SK-N-SH treated with all-trans-retinoic acid at 6 μM for 48 hours (cell line): Measurements from ENCODE around the gene CTCFL.

Experiments used
- ATAC-seq: fragments of 200-7000 bp; cut with Tn5 transposase; 3 replicates; pipeline ENCODE4 v1.9.1; 2020; ENCODE audit warnings: mild to moderate bottlenecking, moderate library complexity
- ARNTL ChIP-seq: fragments of 450-650 bp; formaldehyde crosslinking; IDR thresholded peaks from 2 replicates; pipeline ENCODE4 v1.5.0; 2020; ENCODE audit warnings: low read depth, mild to moderate bottlenecking, moderate library complexity, borderline replicate concordance
- BACH2 ChIP-seq: fragments of 250-450 bp; sonication (Bioruptor Pico); IDR thresholded peaks from 2 replicates; pipeline ENCODE4 v1.9.0; 2021; ENCODE audit warnings: mild to moderate bottlenecking, borderline replicate concordance
- CSDC2 ChIP-seq: fragments of 250-450 bp; sonication (Bioruptor Pico); IDR thresholded peaks from 2 replicates; pipeline ENCODE4 v1.5.0; 2020; ENCODE audit warnings: mild to moderate bottlenecking, moderate library complexity
- ESRRG ChIP-seq: fragments of 250-450 bp; sonication (Bioruptor Pico); IDR thresholded peaks from 2 replicates; pipeline ENCODE4 v1.6.1; 2021; ENCODE audit warnings: mild to moderate bottlenecking
- GLIS3 ChIP-seq: fragments of 250-450 bp; sonication (Bioruptor Pico); IDR thresholded peaks from 2 replicates; pipeline ENCODE4 v1.5.0; 2020; ENCODE audit warnings: mild to moderate bottlenecking, moderate library complexity
- ISL1 ChIP-seq: fragments of 250-450 bp; sonication (Bioruptor Pico); IDR thresholded peaks from 2 replicates; pipeline ENCODE4 v2.1.2; 2022; ENCODE audit warnings: mild to moderate bottlenecking, moderate library complexity
- OSR1 ChIP-seq: fragments of 250-450 bp; sonication (Bioruptor Pico); IDR thresholded peaks from 2 replicates; pipeline ENCODE4 v1.8.0; 2022; ENCODE audit warnings: moderate library complexity, mild to moderate bottlenecking, inconsistent platforms
- PPARA ChIP-seq: fragments of 250-450 bp; sonication (Bioruptor Pico); IDR thresholded peaks from 2 replicates; pipeline ENCODE4 v1.5.0; 2020; ENCODE audit warnings: mild to moderate bottlenecking, borderline replicate concordance
- SNAI2 ChIP-seq: fragments of 250-450 bp; sonication (Bioruptor Pico); IDR thresholded peaks from 2 replicates; pipeline ENCODE4 v1.5.0; 2020; ENCODE audit warnings: mild to moderate bottlenecking, moderate library complexity
- TCF4 ChIP-seq: fragments of 250-450 bp; sonication (Bioruptor Pico); IDR thresholded peaks from 2 replicates; pipeline ENCODE4 v1.8.0; 2021; ENCODE audit warnings: mild to moderate bottlenecking, moderate library complexity, borderline replicate concordance
- TOX ChIP-seq: fragments of 250-450 bp; sonication (Bioruptor Pico); IDR thresholded peaks from 2 replicates; pipeline ENCODE4 v1.8.0; 2021; ENCODE audit warnings: mild to moderate bottlenecking, moderate library complexity, borderline replicate concordance
- ZC3H10 ChIP-seq: fragments of 250-450 bp; sonication (Bioruptor Pico); IDR thresholded peaks from 2 replicates; pipeline ENCODE4 v1.5.1; 2021; ENCODE audit warnings: mild to moderate bottlenecking, moderate library complexity
- ZFP3 ChIP-seq: fragments of 250-450 bp; sonication (Bioruptor Pico); IDR thresholded peaks from 2 replicates; pipeline ENCODE4 v1.5.0; 2020; ENCODE audit warnings: mild to moderate bottlenecking, moderate library complexity
- ZNF565 ChIP-seq: fragments of 450-650 bp; formaldehyde crosslinking; conservative IDR thresholded peaks from 2 replicates; pipeline ENCODE4 v1.5.0; 2020; ENCODE audit warnings: low read depth, mild to moderate bottlenecking, moderate library complexity
- ZNF8 ChIP-seq: fragments of 450-650 bp; formaldehyde crosslinking; IDR thresholded peaks from 2 replicates; pipeline ENCODE4 v1.5.0; 2020; ENCODE audit warnings: mild to moderate bottlenecking, moderate library complexity
- TF ChIP-seq, protein P1 (sequence below): fragments of 250-450 bp; sonication (Bioruptor Pico); IDR thresholded peaks from 2 replicates; pipeline ENCODE4 v1.8.0; 2020; ENCODE audit warnings: mild to moderate bottlenecking, moderate library complexity, borderline replicate concordance
- TF ChIP-seq, protein P2 (sequence below): fragments of 250-450 bp; sonication (Bioruptor Pico); IDR thresholded peaks from 2 replicates; pipeline ENCODE4 v1.5.1; 2021; ENCODE audit warnings: mild to moderate bottlenecking, moderate library complexity
- TF ChIP-seq, protein P3 (sequence below): fragments of 250-450 bp; sonication (Bioruptor Pico); IDR thresholded peaks from 2 replicates; pipeline ENCODE4 v1.8.0; 2021; ENCODE audit warnings: low read depth, mild to moderate bottlenecking, moderate library complexity, borderline replicate concordance
- TF ChIP-seq, protein P4 (sequence below): fragments of 250-450 bp; sonication (Bioruptor Pico); IDR thresholded peaks from 2 replicates; pipeline ENCODE4 v1.5.0; 2020; ENCODE audit warnings: mild to moderate bottlenecking, moderate library complexity
- TF ChIP-seq, protein P5 (sequence below): fragments of 250-450 bp; sonication (Bioruptor Pico); IDR thresholded peaks from 2 replicates; pipeline ENCODE4 v1.5.1; 2020; ENCODE audit warnings: low read depth, mild to moderate bottlenecking, moderate library complexity

Gene CTCFL, protein sequence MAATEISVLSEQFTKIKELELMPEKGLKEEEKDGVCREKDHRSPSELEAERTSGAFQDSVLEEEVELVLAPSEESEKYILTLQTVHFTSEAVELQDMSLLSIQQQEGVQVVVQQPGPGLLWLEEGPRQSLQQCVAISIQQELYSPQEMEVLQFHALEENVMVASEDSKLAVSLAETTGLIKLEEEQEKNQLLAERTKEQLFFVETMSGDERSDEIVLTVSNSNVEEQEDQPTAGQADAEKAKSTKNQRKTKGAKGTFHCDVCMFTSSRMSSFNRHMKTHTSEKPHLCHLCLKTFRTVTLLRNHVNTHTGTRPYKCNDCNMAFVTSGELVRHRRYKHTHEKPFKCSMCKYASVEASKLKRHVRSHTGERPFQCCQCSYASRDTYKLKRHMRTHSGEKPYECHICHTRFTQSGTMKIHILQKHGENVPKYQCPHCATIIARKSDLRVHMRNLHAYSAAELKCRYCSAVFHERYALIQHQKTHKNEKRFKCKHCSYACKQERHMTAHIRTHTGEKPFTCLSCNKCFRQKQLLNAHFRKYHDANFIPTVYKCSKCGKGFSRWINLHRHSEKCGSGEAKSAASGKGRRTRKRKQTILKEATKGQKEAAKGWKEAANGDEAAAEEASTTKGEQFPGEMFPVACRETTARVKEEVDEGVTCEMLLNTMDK

DNA sequence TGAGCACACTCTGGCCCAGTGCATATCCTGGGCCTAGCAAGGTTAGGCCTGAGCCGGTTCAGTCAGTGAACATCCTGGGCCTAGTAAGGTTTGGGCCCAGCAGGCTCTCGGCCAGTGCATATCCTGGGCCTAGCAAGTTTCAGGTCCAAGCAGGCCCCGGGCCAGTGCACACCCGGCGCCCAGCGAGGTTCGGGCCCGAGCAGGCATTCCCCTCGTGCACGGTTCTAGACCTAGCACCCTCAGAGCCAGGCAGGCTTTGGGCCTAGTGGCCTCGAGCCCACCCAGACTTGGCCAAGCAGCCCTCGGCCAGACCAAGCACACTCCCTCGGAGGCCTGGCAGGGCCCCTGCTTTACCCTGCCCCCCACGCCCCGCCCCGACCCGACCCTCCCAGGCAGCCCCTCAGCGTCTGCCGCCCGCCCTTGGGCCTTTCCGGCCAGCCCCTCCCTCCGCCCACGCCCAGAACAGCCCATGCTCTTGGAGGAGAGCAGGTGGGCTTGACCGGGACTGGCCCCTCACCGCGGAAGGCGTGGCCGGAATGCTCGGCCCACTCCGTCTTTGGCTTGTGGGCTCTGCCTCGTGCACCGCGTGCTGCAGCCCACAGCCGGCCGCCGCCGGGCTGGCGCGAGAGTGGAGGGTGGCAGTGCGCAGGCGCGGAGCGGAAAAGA, at the start of gene CTCFL:
Gene CTCFL, minus strand, starts transcription at position 630 of the 666 bp plus-strand sequence. CDS start 935 bp downstream, outside the sequence.
- no peak for ATAC-seq

DNA sequence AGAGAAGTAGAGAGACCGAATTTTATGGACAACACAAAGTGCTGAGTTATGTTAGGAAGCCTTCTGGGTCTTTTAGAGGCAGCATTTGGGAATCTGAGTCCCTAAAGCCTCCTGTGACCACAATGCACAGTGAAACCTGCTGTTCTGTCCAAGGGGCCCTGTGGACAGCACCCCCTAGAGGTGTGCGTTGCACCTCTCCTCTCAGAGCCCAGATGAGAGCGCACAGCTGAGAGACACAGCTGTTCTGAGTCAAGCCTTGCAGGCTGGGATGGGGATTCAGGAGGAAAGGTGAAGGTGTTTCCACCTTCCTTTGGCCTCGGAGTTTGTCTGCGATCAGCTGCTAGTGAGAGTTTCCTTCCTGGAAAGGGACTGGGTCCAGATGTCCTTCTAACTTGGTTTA, 49.0 kb upstream of the CTCFL start:
- no peak for ATAC-seq
- no peak for TF ChIP-seq BACH2 (CRISPR knock-in tag)
- no peak for TF ChIP-seq TCF4 (CRISPR knock-in tag)
- no peak for TF ChIP-seq ESRRG (CRISPR knock-in tag)
- TF ChIP-seq PPARA (CRISPR knock-in tag), result no peak
- TF ChIP-seq, protein P1, sequence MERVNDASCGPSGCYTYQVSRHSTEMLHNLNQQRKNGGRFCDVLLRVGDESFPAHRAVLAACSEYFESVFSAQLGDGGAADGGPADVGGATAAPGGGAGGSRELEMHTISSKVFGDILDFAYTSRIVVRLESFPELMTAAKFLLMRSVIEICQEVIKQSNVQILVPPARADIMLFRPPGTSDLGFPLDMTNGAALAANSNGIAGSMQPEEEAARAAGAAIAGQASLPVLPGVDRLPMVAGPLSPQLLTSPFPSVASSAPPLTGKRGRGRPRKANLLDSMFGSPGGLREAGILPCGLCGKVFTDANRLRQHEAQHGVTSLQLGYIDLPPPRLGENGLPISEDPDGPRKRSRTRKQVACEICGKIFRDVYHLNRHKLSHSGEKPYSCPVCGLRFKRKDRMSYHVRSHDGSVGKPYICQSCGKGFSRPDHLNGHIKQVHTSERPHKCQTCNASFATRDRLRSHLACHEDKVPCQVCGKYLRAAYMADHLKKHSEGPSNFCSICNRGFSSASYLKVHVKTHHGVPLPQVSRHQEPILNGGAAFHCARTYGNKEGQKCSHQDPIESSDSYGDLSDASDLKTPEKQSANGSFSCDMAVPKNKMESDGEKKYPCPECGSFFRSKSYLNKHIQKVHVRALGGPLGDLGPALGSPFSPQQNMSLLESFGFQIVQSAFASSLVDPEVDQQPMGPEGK (CRISPR knock-in tag), result no peak
- no peak for TF ChIP-seq ISL1 (CRISPR knock-in tag)
- no peak for TF ChIP-seq CSDC2 (CRISPR knock-in tag)
- TF ChIP-seq, protein P2, sequence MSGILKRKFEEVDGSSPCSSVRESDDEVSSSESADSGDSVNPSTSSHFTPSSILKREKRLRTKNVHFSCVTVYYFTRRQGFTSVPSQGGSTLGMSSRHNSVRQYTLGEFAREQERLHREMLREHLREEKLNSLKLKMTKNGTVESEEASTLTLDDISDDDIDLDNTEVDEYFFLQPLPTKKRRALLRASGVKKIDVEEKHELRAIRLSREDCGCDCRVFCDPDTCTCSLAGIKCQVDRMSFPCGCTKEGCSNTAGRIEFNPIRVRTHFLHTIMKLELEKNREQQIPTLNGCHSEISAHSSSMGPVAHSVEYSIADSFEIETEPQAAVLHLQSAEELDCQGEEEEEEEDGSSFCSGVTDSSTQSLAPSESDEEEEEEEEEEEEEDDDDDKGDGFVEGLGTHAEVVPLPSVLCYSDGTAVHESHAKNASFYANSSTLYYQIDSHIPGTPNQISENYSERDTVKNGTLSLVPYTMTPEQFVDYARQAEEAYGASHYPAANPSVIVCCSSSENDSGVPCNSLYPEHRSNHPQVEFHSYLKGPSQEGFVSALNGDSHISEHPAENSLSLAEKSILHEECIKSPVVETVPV (CRISPR knock-in tag), result no peak
- TF ChIP-seq, protein P3, sequence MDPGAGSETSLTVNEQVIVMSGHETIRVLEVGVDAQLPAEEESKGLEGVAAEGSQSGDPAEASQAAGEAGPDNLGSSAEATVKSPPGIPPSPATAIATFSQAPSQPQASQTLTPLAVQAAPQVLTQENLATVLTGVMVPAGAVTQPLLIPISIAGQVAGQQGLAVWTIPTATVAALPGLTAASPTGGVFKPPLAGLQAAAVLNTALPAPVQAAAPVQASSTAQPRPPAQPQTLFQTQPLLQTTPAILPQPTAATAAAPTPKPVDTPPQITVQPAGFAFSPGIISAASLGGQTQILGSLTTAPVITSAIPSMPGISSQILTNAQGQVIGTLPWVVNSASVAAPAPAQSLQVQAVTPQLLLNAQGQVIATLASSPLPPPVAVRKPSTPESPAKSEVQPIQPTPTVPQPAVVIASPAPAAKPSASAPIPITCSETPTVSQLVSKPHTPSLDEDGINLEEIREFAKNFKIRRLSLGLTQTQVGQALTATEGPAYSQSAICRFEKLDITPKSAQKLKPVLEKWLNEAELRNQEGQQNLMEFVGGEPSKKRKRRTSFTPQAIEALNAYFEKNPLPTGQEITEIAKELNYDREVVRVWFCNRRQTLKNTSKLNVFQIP (CRISPR knock-in tag), result no peak
- no peak for TF ChIP-seq ZNF565
- no peak for TF ChIP-seq OSR1 (CRISPR knock-in tag)
- no peak for TF ChIP-seq ZFP3 (CRISPR knock-in tag)
- TF ChIP-seq ZC3H10 (CRISPR knock-in tag), result no peak
- no peak for TF ChIP-seq TOX
- TF ChIP-seq ARNTL (CRISPR knock-in tag), result no peak
- TF ChIP-seq ZNF8 (CRISPR knock-in tag), result no peak

More for the DNA sequence above, at the start of gene CTCFL:
- TF ChIP-seq SNAI2 (CRISPR knock-in tag) (no peak), GLIS3 (CRISPR knock-in tag) (no peak), ARNTL (CRISPR knock-in tag) (no peak), BACH2 (CRISPR knock-in tag) (no peak), ZNF565 (no peak), ISL1 (CRISPR knock-in tag) (no peak), TOX (no peak)
- TF ChIP-seq, protein P4, sequence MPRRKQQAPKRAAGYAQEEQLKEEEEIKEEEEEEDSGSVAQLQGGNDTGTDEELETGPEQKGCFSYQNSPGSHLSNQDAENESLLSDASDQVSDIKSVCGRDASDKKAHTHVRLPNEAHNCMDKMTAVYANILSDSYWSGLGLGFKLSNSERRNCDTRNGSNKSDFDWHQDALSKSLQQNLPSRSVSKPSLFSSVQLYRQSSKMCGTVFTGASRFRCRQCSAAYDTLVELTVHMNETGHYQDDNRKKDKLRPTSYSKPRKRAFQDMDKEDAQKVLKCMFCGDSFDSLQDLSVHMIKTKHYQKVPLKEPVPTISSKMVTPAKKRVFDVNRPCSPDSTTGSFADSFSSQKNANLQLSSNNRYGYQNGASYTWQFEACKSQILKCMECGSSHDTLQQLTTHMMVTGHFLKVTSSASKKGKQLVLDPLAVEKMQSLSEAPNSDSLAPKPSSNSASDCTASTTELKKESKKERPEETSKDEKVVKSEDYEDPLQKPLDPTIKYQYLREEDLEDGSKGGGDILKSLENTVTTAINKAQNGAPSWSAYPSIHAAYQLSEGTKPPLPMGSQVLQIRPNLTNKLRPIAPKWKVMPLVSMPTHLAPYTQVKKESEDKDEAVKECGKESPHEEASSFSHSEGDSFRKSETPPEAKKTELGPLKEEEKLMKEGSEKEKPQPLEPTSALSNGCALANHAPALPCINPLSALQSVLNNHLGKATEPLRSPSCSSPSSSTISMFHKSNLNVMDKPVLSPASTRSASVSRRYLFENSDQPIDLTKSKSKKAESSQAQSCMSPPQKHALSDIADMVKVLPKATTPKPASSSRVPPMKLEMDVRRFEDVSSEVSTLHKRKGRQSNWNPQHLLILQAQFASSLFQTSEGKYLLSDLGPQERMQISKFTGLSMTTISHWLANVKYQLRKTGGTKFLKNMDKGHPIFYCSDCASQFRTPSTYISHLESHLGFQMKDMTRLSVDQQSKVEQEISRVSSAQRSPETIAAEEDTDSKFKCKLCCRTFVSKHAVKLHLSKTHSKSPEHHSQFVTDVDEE (CRISPR knock-in tag), result no peak
- TF ChIP-seq, protein P5, sequence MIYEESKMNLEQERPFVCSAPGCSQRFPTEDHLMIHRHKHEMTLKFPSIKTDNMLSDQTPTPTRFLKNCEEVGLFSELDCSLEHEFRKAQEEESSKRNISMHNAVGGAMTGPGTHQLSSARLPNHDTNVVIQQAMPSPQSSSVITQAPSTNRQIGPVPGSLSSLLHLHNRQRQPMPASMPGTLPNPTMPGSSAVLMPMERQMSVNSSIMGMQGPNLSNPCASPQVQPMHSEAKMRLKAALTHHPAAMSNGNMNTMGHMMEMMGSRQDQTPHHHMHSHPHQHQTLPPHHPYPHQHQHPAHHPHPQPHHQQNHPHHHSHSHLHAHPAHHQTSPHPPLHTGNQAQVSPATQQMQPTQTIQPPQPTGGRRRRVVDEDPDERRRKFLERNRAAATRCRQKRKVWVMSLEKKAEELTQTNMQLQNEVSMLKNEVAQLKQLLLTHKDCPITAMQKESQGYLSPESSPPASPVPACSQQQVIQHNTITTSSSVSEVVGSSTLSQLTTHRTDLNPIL (CRISPR knock-in tag), result no peak
- TF ChIP-seq, protein P3 (CRISPR knock-in tag), result no peak
- TF ChIP-seq, protein P2 (CRISPR knock-in tag), result no peak
